ENCODE measurements around the gene IMPG2. TPM values are rescaled to one million over a fixed set of nuclear protein-coding genes. Genes with fewer than 3 reads are reported as not detected.
A peak's percentile ranks its signal among the peaks of the same experiment; 100 is the strongest.

Gene IMPG2
- total and polyA plus RNA-seq, 4 donors, result 0.04 to 0.54 (median 0.10) TPM

DNA sequence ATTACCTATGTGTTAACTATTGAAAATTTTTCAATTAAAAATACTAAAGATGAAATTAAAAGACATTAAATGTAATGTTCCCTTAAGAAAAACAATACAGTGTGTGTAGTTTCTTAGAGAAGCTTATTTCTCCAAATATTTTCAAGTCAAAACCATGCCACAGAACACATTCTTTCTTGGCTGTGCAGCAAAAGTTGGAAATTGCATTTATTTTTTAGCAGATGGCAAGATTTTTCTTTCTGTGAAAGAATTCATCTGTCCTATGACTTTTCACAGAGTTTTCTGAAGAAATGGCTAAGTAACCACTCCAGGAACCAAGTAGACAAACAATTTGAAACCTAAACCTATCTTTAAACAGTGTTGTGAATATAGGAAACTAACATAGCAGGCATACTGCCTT, 47.2 kb downstream of the IMPG2 start:
- Histone ChIP-seq H3K9ac (ENCODE audit: insufficient read depth in 1 of 2, low read length in 2 of 2) (no peak overlapping the region), H3K27me3 (ENCODE audit: control insufficient read depth in 3 of 3, insufficient read depth in 3 of 3, low read length in 2 of 3) (no peaks in the 10 kb centered on the region), H3K4me3 (no peak overlapping the region), H3K36me3 (ENCODE audit: control insufficient read depth in 4 of 4, insufficient read depth in 4 of 4, low read length in 4 of 4) (peaks cover 0 to 4% (median 0%) of the 10 kb centered on the region in 4 donors), H3K27ac (ENCODE audit: low read depth in 1 of 2, low read length in 1 of 2) (no peak overlapping the region), H3K4me1 (ENCODE audit: control insufficient read depth in 5 of 5, insufficient read depth in 5 of 5, low read length in 5 of 5) (peaks cover 0 to 7% (median 0%) of the 10 kb centered on the region in 5 donors), H3K9me3 (ENCODE audit: control insufficient read depth in 4 of 4, insufficient read depth in 3 of 4, low read length in 3 of 4) (no peaks in the 10 kb centered on the region)
- no peak for DNase-seq
- TF ChIP-seq, protein P1, sequence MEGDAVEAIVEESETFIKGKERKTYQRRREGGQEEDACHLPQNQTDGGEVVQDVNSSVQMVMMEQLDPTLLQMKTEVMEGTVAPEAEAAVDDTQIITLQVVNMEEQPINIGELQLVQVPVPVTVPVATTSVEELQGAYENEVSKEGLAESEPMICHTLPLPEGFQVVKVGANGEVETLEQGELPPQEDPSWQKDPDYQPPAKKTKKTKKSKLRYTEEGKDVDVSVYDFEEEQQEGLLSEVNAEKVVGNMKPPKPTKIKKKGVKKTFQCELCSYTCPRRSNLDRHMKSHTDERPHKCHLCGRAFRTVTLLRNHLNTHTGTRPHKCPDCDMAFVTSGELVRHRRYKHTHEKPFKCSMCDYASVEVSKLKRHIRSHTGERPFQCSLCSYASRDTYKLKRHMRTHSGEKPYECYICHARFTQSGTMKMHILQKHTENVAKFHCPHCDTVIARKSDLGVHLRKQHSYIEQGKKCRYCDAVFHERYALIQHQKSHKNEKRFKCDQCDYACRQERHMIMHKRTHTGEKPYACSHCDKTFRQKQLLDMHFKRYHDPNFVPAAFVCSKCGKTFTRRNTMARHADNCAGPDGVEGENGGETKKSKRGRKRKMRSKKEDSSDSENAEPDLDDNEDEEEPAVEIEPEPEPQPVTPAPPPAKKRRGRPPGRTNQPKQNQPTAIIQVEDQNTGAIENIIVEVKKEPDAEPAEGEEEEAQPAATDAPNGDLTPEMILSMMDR (IDR thresholded peaks at IDR 0.05; ENCODE audit: control extremely low read depth, extremely low read depth), result no peak
- ATAC-seq (ENCODE audit: insufficient read depth, low FRiP score), result no peak

DNA sequence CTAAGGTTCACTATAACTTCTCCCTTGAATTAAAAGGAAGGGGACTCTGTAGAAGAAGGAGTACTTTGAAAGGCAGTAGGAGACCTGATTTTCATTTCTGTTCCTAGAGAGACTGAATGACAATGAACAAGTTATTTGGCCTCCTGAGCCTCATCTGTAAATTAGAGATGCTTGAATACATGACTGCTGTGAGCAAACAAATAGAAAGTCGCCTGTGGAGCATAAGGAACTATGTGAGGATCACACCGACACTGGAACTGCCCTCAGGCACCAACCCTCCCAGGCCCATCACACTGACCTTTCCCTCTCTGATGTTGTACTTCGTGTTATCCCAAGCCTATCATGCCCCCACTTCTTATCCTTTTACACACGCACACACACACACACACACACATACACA, 48.6 kb downstream of the IMPG2 start:
- H3K9me3 ChIP-seq (ENCODE audit: control insufficient read depth in 4 of 4, insufficient read depth in 3 of 4, low read length in 3 of 4), result no peaks in the 10 kb centered on the region

DNA sequence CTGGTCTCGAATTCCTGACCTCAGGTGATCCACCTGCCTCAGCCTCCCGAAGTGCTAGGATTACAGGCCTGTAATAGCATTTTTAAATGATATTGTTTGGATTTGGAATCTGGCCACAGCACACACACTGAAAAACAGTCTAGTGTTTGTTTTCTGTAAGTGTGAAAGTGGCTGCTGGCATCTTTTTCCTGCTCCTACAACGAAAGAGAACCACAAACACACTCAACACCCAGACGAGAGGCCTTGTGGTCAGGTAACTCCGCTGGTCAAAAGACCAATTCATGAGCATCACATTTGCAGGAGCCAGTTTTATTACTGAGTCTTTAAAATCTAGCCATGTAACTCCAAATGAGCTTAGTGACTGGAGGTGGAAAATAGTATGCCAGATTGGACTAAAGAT, 50.2 kb downstream of the IMPG2 start:
- DNase-seq (peak in 2 of 3 donors; percentile 29 to 59), ATAC-seq (ENCODE audit: insufficient read depth, low FRiP score) (no peak)

More for the DNA sequence above, 48.6 kb downstream of the IMPG2 start:
- H3K4me3 ChIP-seq, result no peak overlapping the region
- peaks cover 0 to 4% (median 0%) of the 10 kb centered on the region in 4 donors for H3K36me3 ChIP-seq (ENCODE audit: control insufficient read depth in 4 of 4, insufficient read depth in 4 of 4, low read length in 4 of 4)
- DNase-seq (no peak), ATAC-seq (ENCODE audit: insufficient read depth, low FRiP score) (no peak)
- WGBS, 2 donors, result 77 to 85% methylated on average over 4 of the region's 4 CpGs
- no peaks in the 10 kb centered on the region for H3K27me3 ChIP-seq (ENCODE audit: control insufficient read depth in 3 of 3, insufficient read depth in 3 of 3, low read length in 2 of 3)
- H3K9ac ChIP-seq (ENCODE audit: insufficient read depth in 1 of 2, low read length in 2 of 2), result no peak overlapping the region
- H3K27ac ChIP-seq (ENCODE audit: low read depth in 1 of 2, low read length in 1 of 2), result no peak overlapping the region
- TF ChIP-seq, protein P1 (IDR thresholded peaks at IDR 0.05; ENCODE audit: control extremely low read depth, extremely low read depth), result no peak
- H3K4me1 ChIP-seq (ENCODE audit: control insufficient read depth in 5 of 5, insufficient read depth in 5 of 5, low read length in 5 of 5), result peaks cover 0 to 8% (median 0%) of the 10 kb centered on the region in 5 donors

More for the DNA sequence above, 50.2 kb downstream of the IMPG2 start:
- Histone ChIP-seq H3K27me3 (ENCODE audit: control insufficient read depth in 3 of 3, insufficient read depth in 3 of 3, low read length in 2 of 3) (no peaks in the 10 kb centered on the region), H3K4me3 (no peak overlapping the region), H3K27ac (ENCODE audit: low read depth in 1 of 2, low read length in 1 of 2) (no peak overlapping the region), H3K4me1 (ENCODE audit: control insufficient read depth in 5 of 5, insufficient read depth in 5 of 5, low read length in 5 of 5) (peaks cover 0 to 8% (median 0%) of the 10 kb centered on the region in 5 donors), H3K9ac (ENCODE audit: insufficient read depth in 1 of 2, low read length in 2 of 2) (no peak overlapping the region), H3K9me3 (ENCODE audit: control insufficient read depth in 4 of 4, insufficient read depth in 3 of 4, low read length in 3 of 4) (no peaks in the 10 kb centered on the region), H3K36me3 (ENCODE audit: control insufficient read depth in 4 of 4, insufficient read depth in 4 of 4, low read length in 4 of 4) (peaks cover 0 to 4% (median 0%) of the 10 kb centered on the region in 4 donors)
- TF ChIP-seq, protein P1 (IDR thresholded peaks at IDR 0.05; ENCODE audit: control extremely low read depth, extremely low read depth), result no peak
- WGBS, 2 donors, result 62 to 86% methylated on average over 5 of the region's 5 CpGs

Measured in lung (tissue), 12 donors.